Stimulated activated CD4-positive, alpha-beta T cell treated with anti-CD3 and anti-CD28 coated beads, TNF-alpha, amount 100 ng/mL, for 24 hours (primary cell): ENCODE data around the gene ACADS.
"Not testable (repeated sequence)": the region's sequence is repeated elsewhere in the genome, so short reads cannot be mapped to it uniquely, and the experiment has no call there.

ENCODE experiments used
- DNase-seq, 3 experiments: peaks; one replicate each; pipeline ENCODE4 v3.0.0-alpha.2; 2020; ENCODE audit warnings: low read depth in 3 of 3

ACADS gene

DNA sequence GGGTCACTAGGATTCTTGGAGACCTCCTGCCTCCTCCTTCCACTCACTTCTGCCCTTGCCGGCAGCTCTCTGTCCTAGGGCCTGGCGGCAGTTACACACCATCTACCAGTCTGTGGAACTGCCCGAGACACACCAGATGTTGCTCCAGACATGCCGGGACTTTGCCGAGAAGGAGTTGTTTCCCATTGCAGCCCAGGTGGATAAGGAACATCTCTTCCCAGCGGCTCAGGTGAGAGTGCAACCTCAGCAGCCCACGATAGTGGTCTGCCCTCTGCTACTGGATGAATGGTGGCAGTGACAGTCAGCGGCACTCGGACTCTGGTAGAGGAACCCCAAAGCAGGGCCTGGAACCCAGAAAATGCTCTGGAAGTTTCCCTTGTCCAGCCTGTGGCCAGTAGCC is 1.3 kb downstream of the ACADS start:
- DNase-seq: no peak

GRCh38 chr12:120732198-120732597 is 6.6 kb downstream of the ACADS start:
- not testable (repeated sequence) for DNase-seq

- DNase-seq: no peak
These were observed 7.9 kb downstream of the ACADS start for GRCh38 chr12:120733574-120733973.

- DNase-seq: no peak
These were observed 8.6 kb downstream of the ACADS start for GRCh38 chr12:120734210-120734609.

- no peak for DNase-seq
These were observed 9.6 kb downstream of the ACADS start for GRCh38 chr12:120735181-120735580.

DNA sequence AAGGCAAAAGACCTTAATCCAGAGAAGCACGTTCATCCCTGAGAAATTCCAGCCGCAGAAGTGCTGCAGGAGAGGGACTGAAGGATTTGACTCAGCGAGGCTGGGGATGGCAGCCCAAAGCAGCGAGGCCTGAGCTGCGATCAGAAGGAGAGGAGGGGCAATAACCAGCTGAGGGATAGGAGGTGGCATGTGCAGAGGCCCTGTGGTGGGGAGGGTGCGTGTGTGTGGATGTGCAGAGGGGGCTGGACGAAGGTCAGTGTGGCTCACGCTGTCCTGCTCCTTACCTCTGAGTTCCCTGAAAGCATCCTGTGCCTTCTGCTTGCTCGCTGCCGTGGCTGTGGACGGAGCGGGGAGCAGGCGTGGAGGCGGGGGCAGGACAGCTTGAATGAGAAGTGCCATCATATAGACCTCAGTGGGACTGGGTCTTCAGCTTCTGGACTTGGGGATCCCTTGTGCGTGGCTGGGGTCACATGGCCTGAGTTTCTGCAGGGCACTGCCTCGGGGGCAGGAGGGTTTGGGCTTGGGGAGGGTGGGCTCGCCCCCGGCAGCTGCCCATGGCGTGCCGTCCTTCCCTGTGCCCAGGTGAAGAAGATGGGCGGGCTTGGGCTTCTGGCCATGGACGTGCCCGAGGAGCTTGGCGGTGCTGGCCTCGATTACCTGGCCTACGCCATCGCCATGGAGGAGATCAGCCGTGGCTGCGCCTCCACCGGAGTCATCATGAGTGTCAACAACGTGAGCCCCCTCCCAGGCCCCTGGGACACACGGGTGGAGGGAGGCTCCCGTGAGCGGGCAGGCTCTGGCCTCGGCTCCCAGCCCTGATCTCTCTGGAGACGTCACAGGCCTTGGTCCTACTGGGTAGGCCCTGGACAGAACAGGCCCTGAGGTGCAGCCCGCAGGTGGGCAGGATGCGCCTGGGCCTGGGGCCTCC is 11.0 kb downstream of the ACADS start:
- no peak for DNase-seq

- no peak for DNase-seq
These were observed 12.1 kb downstream of the ACADS start for GRCh38 chr12:120737557-120738251.

GRCh38 chr12:120738252-120739030 is 12.8 kb downstream of the ACADS start:
- DNase-seq: no peak

GRCh38 chr12:120739031-120739762 is 13.6 kb downstream of the ACADS start:
- DNase-seq: no peak

GRCh38 chr12:120739821-120740613 is 14.4 kb downstream of the ACADS start:
- DNase-seq: no peak

- DNase-seq: no peak
These were observed 15.2 kb downstream of the ACADS start for GRCh38 chr12:120740871-120741270.

- DNase-seq: no peak
These were observed 16.1 kb downstream of the ACADS start for GRCh38 chr12:120741476-120742421.

DNA sequence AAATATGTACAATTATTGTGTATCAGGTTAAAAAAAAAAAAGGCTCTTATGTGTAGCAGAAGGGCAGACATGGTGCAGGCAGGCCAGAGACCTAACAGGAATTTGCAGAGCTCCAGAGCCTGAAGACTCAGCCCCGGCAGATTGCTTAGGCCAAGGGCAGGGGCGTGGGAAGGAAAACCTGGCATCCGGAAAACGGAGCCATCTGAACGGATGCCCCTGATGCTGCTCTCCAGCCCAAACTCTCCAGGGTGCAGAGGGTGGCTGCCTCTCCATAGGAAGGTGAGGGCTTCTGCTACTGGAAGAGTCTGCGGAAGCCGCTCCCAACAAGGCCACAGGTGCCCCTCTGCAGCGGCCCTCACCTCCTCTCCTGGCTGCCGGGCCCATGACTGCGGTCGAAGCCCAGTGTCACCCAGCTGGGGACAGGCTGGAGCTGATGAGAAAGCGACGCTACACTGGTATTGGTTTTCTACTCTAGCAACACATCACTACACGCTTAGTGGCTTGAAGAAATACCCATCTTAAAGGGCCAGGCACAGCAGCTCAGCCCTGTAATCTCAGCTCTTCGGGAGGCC is 19.4 kb downstream of the ACADS start:
- DNase-seq: no peak

- DNase-seq: no peak
These were observed 22.6 kb downstream of the ACADS start for GRCh38 chr12:120748242-120748641.

- DNase-seq: no peak
These were observed 23.6 kb downstream of the ACADS start for GRCh38 chr12:120749256-120749655.

- no peak for DNase-seq
These were observed 25.2 kb downstream of the ACADS start for GRCh38 chr12:120750806-120751205.

GRCh38 chr12:120751389-120751788 is 25.8 kb downstream of the ACADS start:
- no peak for DNase-seq

DNA sequence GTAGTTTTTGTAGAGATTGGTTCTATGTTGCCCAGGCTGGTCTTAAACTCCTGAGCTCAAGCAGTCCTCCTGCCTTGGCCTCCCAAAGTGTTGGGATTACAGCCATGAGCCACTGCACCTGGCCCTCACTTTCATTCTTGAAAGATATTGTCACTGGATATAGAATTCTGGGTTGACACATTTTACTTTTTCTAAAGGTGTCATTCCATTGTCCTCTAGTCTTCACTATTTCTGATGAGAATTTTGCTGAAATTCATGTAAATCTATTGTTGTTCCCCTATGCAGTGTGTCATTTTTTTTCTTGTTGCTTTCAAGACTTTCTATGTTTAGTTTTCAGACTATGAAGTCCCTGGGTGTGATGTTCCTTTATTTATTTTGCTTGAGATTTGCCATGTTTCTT is 29.2 kb downstream of the ACADS start:
- no peak for DNase-seq

DNA sequence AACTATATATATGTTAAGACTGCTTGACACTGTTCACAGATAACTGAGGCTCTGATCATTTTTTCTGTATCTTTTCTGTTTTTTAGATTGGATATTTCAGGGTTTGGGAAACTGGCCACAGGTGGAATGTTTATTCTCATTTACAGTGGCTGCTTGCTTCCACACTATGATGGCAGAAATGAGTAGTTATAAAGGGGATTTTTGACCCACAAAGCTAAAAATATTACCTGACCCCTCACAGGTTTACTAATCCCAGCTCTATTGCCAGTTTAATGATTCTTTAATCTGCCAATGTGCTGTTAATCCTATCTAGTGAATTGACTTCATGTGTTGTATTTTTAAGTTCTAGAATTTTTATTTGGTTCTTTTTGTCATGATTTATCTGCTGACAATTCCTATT is 29.6 kb downstream of the ACADS start:
- no peak for DNase-seq
